ENCODE results near the gene PKN2.
"Not testable (repeated sequence)": the region's sequence is repeated elsewhere in the genome, so short reads cannot be mapped to it uniquely, and the experiment has no call there.

The PKN2 gene

DNA sequence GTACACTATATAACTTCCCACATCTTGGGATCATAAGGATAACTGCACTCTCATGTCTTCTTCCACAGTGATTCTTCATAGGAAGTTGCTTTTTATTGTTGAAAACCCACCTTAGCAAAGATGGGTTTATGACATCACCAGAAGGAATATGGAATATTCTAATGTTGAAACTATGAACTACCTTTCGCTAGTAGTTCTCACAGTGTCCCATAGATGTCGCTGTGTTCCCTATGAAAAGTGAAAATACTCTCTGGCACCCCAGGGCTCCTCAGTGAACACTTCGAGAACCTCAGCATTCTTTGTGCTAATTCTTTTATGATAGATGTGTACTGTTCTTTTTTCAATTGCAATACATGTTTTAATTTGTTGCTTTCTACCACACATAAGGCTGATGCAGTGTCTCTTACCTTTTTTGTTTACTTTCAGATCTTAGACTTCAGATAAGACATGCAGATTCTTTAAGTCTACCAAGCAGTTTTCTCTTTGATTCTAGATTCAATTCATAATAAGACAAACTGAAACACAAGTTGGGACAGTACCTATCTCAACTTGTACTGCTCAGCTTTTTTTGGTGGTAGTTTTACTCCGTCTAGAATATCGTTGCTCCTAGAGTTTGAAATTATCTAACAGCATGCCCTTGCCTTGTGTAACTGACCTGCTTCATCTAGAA is 116.4 kb downstream of the PKN2 start:
- peak; percentile 13 to 40 for DNase-seq

DNA sequence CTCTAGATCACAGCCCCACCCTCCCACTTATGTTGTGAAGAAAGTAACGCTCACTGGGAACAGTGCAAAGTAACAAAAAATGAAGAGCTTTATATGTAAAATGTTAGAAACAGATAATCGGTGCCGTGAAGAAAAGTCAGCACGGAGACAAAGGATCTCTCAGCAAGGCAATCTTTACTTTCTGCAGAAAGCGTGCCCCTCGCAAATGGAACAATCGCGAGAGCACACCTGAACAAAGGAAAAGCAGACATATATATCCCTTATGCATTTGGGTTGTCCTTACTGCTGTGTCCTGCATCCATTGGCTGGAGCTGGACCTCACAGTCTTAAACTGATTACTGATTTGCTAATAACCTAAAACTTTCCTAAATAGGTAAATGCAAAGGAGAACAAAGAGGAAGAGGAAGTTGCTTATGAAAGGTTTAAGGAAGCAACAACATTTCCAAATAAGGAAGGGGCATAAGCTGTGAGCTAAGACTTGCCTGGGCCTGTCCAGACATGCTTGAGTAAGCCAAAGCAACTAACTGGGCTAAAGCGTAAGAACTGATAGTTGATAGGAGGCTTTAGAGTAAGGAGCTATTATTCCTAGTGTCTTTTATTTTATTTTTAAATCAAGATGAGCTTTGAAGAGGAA is 117.6 kb downstream of the PKN2 start:
- DNase-seq = no peak

- no peak for DNase-seq
Observed at GRCh38 chr1:88802404-88802803, 118.3 kb downstream of the PKN2 start.

DNA sequence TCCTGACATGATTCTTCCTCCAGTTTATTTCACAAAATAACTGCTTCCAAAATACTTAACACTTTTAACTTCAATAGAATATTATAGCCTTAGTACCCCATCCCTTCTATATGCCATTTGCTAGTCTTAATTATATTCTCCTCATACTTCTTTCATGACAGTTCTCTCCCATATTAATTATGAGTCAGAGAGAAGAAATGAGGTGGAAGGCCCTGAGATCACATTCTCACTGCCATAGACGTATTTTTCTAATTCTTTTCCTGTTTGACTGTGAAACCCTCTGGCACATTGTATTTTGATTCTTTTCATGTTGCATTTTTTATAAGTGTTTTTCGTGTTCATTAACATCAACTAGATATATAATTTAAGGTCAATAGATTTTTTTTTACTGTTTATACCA is 118.9 kb downstream of the PKN2 start:
- no peak for DNase-seq

GRCh38 chr1:88803444-88803843 is 119.4 kb downstream of the PKN2 start:
- no peak for DNase-seq

GRCh38 chr1:88812366-88812765 is 128.3 kb downstream of the PKN2 start:
- no peak for DNase-seq

DNA sequence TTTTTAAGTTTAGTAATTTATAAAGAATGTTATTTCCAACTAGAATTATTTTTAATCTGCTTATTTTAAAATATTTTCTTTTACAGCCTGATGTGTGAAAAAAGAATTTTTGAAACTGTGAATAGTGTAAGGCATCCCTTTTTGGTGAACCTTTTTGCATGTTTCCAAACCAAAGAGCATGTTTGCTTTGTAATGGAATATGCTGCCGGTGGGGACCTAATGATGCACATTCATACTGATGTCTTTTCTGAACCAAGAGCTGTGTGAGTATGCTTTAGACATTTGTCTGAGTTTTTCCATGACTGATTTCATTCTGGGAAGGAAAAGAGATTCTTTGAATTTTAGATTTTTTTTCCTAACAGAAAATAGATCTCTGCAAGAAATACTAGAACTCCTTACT is 129.4 kb downstream of the PKN2 start:
- no peak for DNase-seq

DNA sequence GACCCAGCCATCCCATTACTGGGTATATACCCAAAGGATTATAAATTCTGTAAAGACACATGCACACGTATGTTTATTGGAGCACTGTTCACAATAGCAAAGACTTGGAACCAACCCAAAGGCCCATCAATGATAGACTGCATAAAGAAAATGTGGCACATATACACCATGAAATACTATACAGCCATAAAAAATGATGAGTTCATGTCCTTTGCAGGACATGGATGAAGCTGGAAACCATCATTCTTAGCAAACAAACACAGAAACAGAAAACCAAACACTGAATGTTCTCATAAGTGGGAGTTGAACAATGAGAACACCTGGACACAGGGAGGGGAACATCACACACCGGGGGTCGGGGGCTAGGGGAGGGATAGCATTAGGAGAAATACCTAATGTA is 135.6 kb downstream of the PKN2 start:
- not testable (repeated sequence) for DNase-seq

GRCh38 chr1:88825721-88826120 is 141.6 kb downstream of the PKN2 start:
- no peak for DNase-seq

GRCh38 chr1:88847643-88848042 is 163.6 kb downstream of the PKN2 start:
- no peak for DNase-seq

- no peak for DNase-seq
Observed at GRCh38 chr1:88851303-88852063, 167.4 kb downstream of the PKN2 start.

- no peak for DNase-seq
Observed at GRCh38 chr1:88867743-88868521, 183.9 kb downstream of the PKN2 start.

DNA sequence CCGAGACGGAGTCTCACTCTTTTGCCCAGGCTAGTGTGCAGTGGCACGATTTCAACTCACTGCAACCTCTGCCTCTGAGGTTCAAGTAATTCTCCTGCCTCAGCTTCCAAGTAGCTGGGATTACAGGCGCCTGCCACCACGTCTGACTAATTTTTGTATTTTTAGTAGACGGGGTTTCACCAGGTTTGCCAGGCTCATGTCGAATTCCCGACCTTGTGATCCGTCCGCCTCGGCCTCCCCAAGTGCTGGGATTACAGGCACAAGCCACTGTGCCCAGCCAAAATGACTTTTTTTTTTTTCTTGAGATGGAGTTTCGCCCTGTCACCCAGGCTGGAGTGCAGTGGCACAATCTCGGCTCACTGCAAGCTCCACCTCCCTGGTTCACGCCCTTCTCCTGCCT is 185.6 kb downstream of the PKN2 start:
- DNase-seq = not testable (repeated sequence)

DNA sequence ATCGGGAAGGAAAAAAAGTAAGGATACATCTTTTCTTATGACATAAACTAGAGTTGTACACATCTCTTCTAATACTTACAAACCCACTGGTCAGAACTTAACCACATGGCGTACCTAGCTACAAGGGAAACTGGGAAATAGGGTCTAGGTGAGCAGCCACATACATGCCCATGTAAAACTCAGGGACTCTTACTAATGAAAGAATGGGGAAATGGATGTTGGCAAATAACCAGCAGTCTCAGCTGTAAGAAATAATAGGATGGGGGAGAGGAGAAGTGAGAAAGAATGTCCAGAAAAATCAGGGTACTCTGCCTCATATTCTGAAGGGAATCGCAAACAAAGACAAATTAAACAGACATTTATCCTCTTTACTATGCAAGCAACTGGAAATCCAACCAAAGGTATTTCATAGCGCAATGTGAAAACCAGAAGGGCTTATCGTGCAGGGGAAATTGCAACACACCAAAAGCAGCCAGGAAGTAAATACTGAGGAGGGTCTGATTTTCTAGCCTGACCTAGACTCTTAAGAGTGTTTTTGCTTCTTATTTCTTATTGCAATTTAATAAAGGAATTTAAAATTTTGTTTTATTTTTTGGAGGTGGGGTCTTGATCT is 189.8 kb downstream of the PKN2 start:
- DNase-seq = no peak

DNA sequence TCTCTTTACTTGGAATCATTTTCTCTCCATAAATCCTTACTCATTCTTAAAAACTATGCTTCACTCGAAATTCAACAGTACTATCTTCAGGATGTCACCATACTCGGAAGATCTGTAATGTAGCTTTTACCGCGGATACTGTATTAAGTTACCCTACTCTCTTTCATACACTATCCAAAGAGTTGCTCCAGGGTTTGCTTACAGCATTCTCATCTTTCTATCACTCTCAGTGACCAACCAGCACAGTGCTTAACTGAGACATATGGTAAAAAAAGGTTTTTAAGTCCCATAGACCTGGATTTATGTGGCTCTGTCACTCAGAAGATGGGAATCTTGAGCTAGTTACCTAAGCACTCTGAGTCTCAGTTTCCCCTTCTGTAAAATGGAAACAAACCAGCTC is 191.5 kb downstream of the PKN2 start:
- DNase-seq = no peak

GRCh38 chr1:88876573-88877365 is 192.7 kb downstream of the PKN2 start:
- DNase-seq = no peak

DNA sequence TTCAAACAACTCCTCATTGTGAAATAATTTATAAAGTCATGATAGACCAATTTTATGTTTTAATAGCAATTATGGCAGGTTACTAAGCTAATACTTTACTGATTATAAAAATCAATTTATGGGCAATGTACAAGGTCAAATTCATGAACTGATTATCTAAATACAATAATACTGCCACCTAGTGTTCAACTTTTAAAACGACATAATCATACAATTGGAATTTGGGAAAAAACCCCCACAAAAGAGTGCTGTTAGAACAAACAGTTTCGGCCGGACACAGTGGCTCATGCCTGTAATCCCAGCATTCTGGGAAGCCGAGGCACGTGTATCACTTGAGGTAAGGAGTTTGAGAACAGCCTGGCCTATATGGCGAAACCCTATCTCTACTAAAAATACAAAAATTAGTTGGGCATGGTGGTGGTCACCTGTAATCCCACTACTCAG is 193.3 kb downstream of the PKN2 start:
- DNase-seq = no peak

GRCh38 chr1:88877911-88878310 is 193.8 kb downstream of the PKN2 start:
- no peak for DNase-seq

GRCh38 chr1:88878731-88879130 is 194.7 kb downstream of the PKN2 start:
- DNase-seq = no peak

DNA sequence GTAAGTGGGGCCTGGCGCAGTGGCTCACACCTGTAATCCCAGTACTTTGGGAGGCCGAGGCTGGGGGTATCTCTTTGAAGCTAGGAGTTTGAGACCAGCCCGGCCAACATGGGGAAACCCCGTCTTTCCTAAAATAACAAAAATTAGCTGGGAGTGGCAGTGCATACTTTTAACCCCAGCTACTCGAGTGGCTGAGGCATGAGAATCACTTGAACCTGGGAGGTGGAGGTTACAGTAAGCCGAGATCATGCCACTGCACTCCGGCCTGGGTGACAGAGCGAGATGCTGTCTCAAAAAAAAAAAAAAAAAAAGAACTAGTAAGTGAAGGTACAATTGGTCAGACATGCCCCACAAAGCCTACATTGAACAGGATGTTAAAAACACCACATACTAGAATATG is 196.6 kb downstream of the PKN2 start:
- not testable (repeated sequence) for DNase-seq

GRCh38 chr1:88883156-88883555 is 199.1 kb downstream of the PKN2 start:
- DNase-seq = no peak
